Heart right ventricle (tissue), 16 donors: ENCODE results near the gene SLC25A28. TPM values are rescaled to one million over a fixed set of nuclear protein-coding genes. Genes with fewer than 3 reads are reported as not detected.
A peak's percentile ranks its signal among the peaks of the same experiment; 100 is the strongest.

ENCODE experiments used
- ATAC-seq, 8 donors: fragments of 200-7000 bp; cut with Tn5 transposase; one replicate each; pipeline ENCODE4 v1.9.1; 2020; ENCODE audit warnings: mild to moderate bottlenecking in 8 of 8, moderate library complexity in 8 of 8, moderate number of reproducible peaks in 1 of 8
- DNase-seq, 2 donors: peaks; one replicate each; pipeline ENCODE4 v3.0.0-alpha.2; 2020
- H3K27ac ChIP-seq, 10 donors: fragments of 200-600 bp; sonication (generic) in 2 of 10; one replicate each; pipeline versions ENCODE4 v1.5.0 to v1.8.0; 2020 to 2022; ENCODE audit warnings: mild to moderate bottlenecking in 3 of 10
- H3K27me3 ChIP-seq, 7 donors: fragments of 200-600 bp; one replicate each; pipeline ENCODE4 v1.8.0; 2021 to 2022; ENCODE audit warnings: mild to moderate bottlenecking in 2 of 7
- H3K36me3 ChIP-seq, 9 donors: fragments of 200-600 bp; sonication (generic) in 1 of 9; one replicate each; pipeline versions ENCODE4 v1.5.0 to v1.8.0; 2020 to 2022; ENCODE audit warnings: mild to moderate bottlenecking in 2 of 9
- H3K4me1 ChIP-seq, 9 donors: fragments of 200-600 bp; sonication (generic) in 1 of 9; one replicate each; pipeline versions ENCODE4 v1.5.0 to v1.8.0; 2020 to 2022; ENCODE audit warnings: mild to moderate bottlenecking in 4 of 9
- H3K4me3 ChIP-seq, 10 donors: fragments of 200-600 bp; sonication (generic) in 2 of 10; one replicate each; pipeline versions ENCODE4 v1.5.0 to v1.8.0; 2020 to 2022; ENCODE audit warnings: mild to moderate bottlenecking in 7 of 10, moderate library complexity in 2 of 10
- H3K9me3 ChIP-seq, 11 donors: fragments of 200-600 bp in 10 of 11; sonication (generic) in 2 of 11; one replicate each; pipeline versions ENCODE4 v1.5.0 to v1.8.0; 2013 to 2022; ENCODE audit warnings: mild to moderate bottlenecking in 2 of 11, control low read depth in 1 of 11, moderate library complexity in 1 of 11
- WGBS, 2 donors: extraction: QIAGEN DNeasy Blood & Tissue Kit; methylation state at CpG; one replicate each; pipeline ENCODE4 v1.1.7; 2013; ENCODE audit warnings: inconsistent platforms in 1 of 2; 5-methylcytosine and 5-hydroxymethylcytosine counted together
- intact Hi-C, 10 donors: fragments of 100-400 bp; cut with DNase I; formaldehyde crosslinking; loops; one replicate each; pipeline versions ENCODE4 v1.11.1 to v1.14.2; 2022
- long read RNA-seq, 3 donors: library from polyadenylated mRNA; unstranded; transcript quantifications; one replicate each; pipeline ENCODE4 v2.0.0, GENCODE V29; 2020 to 2021
- polyA plus RNA-seq, 2 donors: library from polyadenylated mRNA; stranded (reverse); fragments of 200-250 nt; gene quantifications; one replicate each; pipeline ENCODE4 v1.2.3, GENCODE V29; 2013
- total RNA-seq, 10 donors: library from RNA; stranded (reverse); fragmentation: NEBNext Ultra II Directional in 3 of 10; extraction: Animal tissue kit (Norgen Biotek cat#: 25700) in 3 of 10; gene quantifications; one replicate each; pipeline versions ENCODE4 v1.2.1 to v1.2.4, GENCODE V29; 2021 to 2023
- TF ChIP-seq, protein P1 (sequence below), 9 donors: fragments of 200-600 bp; sonication (generic) in 2 of 9; IDR thresholded peaks; one replicate each; pipeline versions ENCODE4 v1.5.0 to v1.8.0; 2021 to 2022; ENCODE audit warnings: antibody characterized with exemption in 9 of 9, mild to moderate bottlenecking in 5 of 9, moderate library complexity in 1 of 9
- donor health status: Arrhythmogenic right ventricular cardiomyopathy.
- donor health status: ischemic (EF 13 %, LVEDD 7.1; RV severe dilation, severe dysfunction).
- donor health status: healthy with polysubstance abuse.
- donor health status: DM: no; HTN: yes; CAD: no.
- donor health status: DM: no; HTN: no; CAD: no.
- donor health status: ischemic (EF 25% LVEDD 6.9; RV normal size, moderate dysfunction).
- donor health status: ischemic (EF 25% LVEDD 5.7; RV mildly dilated, moderate dysfunction).
- donor health status: healthy.
- donor health status: DM: yes; HTN: yes; CAD: no.
- donor health status: Ischemic cardiomyopathy.
- donor health status: ischemic (EF 35%, LVEDD 5.7; RV mildly dilated, moderate dysfunction).
- donor health status: nonischemic (EF 11% LVEDD 7.7; RV severe dilation, severe dysfunction).
- donor health status: DM: yes; HTN: yes; CAD: no.
- donor health status: PGD.
- donor health status: ischemic (EF 29% LVEDD 5.4; RV normal size, mild dysfunction).
- donor health status: nonischemic (EF 23%, LVEDD 6.1; RV moderate dilation, normal function).

Gene SLC25A28, protein sequence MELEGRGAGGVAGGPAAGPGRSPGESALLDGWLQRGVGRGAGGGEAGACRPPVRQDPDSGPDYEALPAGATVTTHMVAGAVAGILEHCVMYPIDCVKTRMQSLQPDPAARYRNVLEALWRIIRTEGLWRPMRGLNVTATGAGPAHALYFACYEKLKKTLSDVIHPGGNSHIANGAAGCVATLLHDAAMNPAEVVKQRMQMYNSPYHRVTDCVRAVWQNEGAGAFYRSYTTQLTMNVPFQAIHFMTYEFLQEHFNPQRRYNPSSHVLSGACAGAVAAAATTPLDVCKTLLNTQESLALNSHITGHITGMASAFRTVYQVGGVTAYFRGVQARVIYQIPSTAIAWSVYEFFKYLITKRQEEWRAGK
- total RNA-seq (10 to 100 TPM; 21.2 to 55.9 (median 29.8) TPM), polyA plus RNA-seq (100 to 1,000 TPM in 1 of 2 donors, 10 to 100 TPM in 1; 37.1 to 116 TPM)
- long read RNA-seq, donor 1, transcript SLC25A28-201 (4 exons, 1,451 nt), result major isoform, 46 of 61 reads
- long read RNA-seq, donor 1, partial matches to known transcripts, result 4 of 61 reads
- long read RNA-seq, donor 1, other reads (novel, unspliced or antisense), result 7 of 61 reads
- long read RNA-seq, donor 2, transcript SLC25A28-201 (4 exons, 1,451 nt), result major isoform, 24 of 39 reads
- long read RNA-seq, donor 2, partial matches to known transcripts, result 4 of 39 reads
- long read RNA-seq, donor 2, other reads (novel, unspliced or antisense), result 10 of 39 reads
- long read RNA-seq, donor 3, partial matches to known transcripts, result 6 of 6 reads
- long read RNA-seq, donor 3, other reads (novel, unspliced or antisense), result 0 of 6 reads

DNA sequence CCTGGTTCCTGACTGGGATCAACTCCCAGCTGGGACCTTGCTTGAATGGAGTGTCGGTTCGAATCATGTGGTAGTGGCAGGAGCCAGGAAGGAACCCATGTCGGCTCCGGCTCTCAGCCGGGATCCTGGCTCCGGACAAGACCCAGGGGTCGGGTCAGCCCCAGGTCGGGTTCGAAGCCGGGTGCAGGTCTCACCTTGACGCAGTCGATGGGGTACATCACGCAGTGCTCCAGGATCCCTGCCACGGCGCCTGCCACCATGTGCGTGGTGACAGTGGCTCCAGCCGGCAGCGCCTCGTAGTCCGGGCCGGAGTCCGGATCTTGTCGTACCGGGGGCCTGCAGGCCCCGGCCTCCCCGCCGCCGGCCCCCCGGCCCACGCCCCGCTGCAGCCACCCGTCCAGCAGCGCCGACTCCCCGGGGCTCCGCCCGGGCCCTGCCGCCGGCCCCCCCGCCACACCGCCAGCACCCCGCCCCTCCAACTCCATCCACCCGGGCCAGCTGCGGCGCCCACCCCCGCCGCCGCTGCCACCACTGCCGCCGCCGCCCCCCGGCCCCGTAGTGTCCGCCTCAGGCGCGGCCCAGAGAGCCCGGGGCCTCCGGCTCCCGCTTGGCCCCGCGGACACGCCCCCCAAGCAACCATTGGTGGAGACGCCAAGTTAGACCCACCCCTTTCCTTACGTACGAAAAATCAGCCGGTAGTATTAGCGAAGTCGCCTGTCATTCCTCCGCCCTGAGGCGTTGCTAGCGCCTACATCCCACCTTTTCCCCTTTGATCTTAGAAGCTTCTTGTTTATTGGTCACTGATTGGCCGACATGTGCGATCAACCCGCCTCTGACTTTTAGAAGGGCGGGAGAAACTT, at the start of gene SLC25A28:
TSS of gene SLC25A28 (minus strand) at position 589 of the 860 bp plus-strand sequence. CDS start at position 485, 104 bp downstream.
- peaks cover 6 to 55% (median 49%) of the 10 kb centered on the region in 9 donors for H3K4me1 ChIP-seq
- DNase-seq, result peak; percentile 91 to 97
- TF ChIP-seq, protein P1, sequence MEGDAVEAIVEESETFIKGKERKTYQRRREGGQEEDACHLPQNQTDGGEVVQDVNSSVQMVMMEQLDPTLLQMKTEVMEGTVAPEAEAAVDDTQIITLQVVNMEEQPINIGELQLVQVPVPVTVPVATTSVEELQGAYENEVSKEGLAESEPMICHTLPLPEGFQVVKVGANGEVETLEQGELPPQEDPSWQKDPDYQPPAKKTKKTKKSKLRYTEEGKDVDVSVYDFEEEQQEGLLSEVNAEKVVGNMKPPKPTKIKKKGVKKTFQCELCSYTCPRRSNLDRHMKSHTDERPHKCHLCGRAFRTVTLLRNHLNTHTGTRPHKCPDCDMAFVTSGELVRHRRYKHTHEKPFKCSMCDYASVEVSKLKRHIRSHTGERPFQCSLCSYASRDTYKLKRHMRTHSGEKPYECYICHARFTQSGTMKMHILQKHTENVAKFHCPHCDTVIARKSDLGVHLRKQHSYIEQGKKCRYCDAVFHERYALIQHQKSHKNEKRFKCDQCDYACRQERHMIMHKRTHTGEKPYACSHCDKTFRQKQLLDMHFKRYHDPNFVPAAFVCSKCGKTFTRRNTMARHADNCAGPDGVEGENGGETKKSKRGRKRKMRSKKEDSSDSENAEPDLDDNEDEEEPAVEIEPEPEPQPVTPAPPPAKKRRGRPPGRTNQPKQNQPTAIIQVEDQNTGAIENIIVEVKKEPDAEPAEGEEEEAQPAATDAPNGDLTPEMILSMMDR (IDR thresholded peaks at IDR 0.05), result no peak
- H3K27me3 ChIP-seq, result no peaks in the 10 kb centered on the region
- H3K36me3 ChIP-seq, result peaks cover 0 to 12% (median 0%) of the 10 kb centered on the region in 9 donors
- peak in 7 of 8 donors; percentile 0 to 94 (median 93) for ATAC-seq
- peak within 1 kb of the TSS; percentile 53 to 95 (median 92) for H3K4me3 ChIP-seq
- intact Hi-C loops, result loop anchor here in 7 of 10 donors (2.0 to 10.0 kb wide), 9 partner anchors 37 to 189 kb away; partner anchors contain the start of genes ENTPD7 (in 4 of the 7), GOT1 (in 4 of the 7), COX15 (in 1 of the 7) and CUTC (in 1 of the 7)
- H3K27ac ChIP-seq, result peak within 1 kb of the TSS; percentile 93 to 100 (median 98)
- H3K9me3 ChIP-seq, result no peaks in the 10 kb centered on the region
- 0 to 1% methylated on average over 73 to 75 of the region's 75 CpGs for WGBS, 2 donors

DNA sequence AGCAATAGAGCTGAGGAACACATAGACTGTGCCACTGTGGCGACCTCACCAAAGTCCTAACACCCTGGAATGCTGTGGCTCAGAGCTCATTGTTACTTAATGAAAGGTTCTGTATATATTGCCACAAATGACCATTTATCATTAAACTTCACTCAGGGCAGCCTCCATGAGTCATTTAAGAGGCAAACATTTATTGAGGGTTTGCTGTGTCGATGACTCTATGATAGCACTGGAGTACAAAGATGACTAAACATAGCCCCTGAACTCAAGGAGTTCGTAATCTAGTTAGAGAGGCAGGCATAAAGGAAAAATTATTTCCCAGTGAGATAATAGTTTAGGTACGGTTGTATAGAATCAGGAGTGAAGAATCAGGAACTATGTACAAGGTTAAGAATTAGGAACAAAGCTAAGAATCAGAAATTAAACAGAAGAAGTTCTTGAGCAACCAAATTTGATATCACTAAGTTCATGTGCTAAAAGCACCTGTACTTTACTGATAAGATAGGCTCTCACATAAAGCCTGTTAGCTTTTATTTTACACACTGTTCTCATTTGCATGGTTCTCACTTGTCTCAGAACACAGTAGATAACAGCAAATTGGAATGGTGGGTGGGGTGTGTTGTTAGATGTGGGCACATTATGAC, 47.0 kb upstream of the SLC25A28 start:
- peaks cover 0 to 82% (median 0%) of the 10 kb centered on the region in 9 donors for H3K36me3 ChIP-seq
- no peak overlapping the region for H3K27ac ChIP-seq
- H3K27me3 ChIP-seq, result no peaks in the 10 kb centered on the region
- WGBS, 2 donors, result 75 to 81% methylated on average over 4 of the region's 4 CpGs
- TF ChIP-seq, protein P1 (IDR thresholded peaks at IDR 0.05), result no peak
- intact Hi-C loops, result no loop called here
- no peak overlapping the region for H3K4me3 ChIP-seq
- H3K9me3 ChIP-seq, result no peaks in the 10 kb centered on the region
- no peak for ATAC-seq
- DNase-seq, result no peak
- H3K4me1 ChIP-seq, result peaks cover 0 to under 1% (median 0%) of the 10 kb centered on the region in 9 donors

DNA sequence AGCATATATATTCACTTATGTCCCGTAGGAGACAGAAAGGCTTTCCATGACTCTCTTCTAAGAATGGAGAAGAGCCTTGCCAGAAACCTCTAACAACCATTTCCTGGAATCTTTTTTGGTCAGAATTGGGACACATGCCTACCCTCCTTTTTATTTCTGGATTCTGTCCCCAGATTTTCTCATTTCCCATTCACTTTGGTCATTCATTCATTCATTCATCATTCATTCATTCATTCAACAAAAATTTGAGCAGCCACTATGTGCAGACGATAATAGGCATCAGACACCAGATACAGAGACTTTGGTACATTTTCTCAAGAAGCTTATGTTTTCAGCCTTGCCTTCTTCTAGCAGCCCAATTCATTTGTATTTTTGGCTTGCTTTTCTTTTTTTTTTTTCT, 45.1 kb upstream of the SLC25A28 start:
- WGBS, 2 donors, result 95 to 98% methylated on average over 2 of the region's 2 CpGs
- TF ChIP-seq, protein P1 (IDR thresholded peaks at IDR 0.05), result no peak
- DNase-seq (no peak), ATAC-seq (no peak)
- H3K4me1 ChIP-seq, result peaks cover 0 to 20% (median 7%) of the 10 kb centered on the region in 9 donors
- intact Hi-C loops, result no loop called here
- no peak overlapping the region for H3K27ac ChIP-seq
- no peaks in the 10 kb centered on the region for H3K27me3 ChIP-seq
- no peak overlapping the region for H3K4me3 ChIP-seq
- peaks cover 0 to 73% (median 0%) of the 10 kb centered on the region in 9 donors for H3K36me3 ChIP-seq
- no peaks in the 10 kb centered on the region for H3K9me3 ChIP-seq
